B cell (primary cell): ENCODE results near the gene PPBP. TPM values are rescaled to one million over a fixed set of nuclear protein-coding genes. Genes with fewer than 3 reads are reported as not detected.

Experiments used
- ATAC-seq: fragments of 200-7000 bp; cut with Tn5 transposase; one replicate; pipeline ENCODE4 v1.10.0; 2021; ENCODE audit warnings: low read depth, mild to moderate bottlenecking, moderate number of reproducible peaks, moderate library complexity
- CTCF ChIA-PET: fragments of 350-600 bp; sonication (Branson Sonifier 250); formaldehyde crosslinking; loops from one replicate; lab custom pipeline; 2021; ENCODE audit warnings: antibody characterized with exemption, inconsistent platforms; lab: Charles Lee
- POLR2A ChIA-PET: fragments of 350-600 bp; sonication (Branson Sonifier 250); formaldehyde crosslinking; loops from one replicate; lab custom pipeline; 2021; ENCODE audit warnings: antibody characterized with exemption; lab: Charles Lee
- DNase-seq: peaks from one replicate; pipeline ENCODE4 v3.0.0; 2013
- H2AFZ ChIP-seq: 2 replicates; pipeline ENCODE4 v1.6.1; 2012; ENCODE audit warnings: mild to moderate bottlenecking, low read depth, low read length; ENCODE audit not compliant: insufficient read depth, poor library complexity, severe bottlenecking
- H3K27ac ChIP-seq, 2 donors: 1 replicate in 1 of 2; 2 replicates in 1 of 2; pipeline ENCODE4 v1.5.1; 2012 to 2013; ENCODE audit warnings: low read length in 2 of 2, mild to moderate bottlenecking in 2 of 2, moderate library complexity in 1 of 2
- H3K27me3 ChIP-seq, 4 experiments: fragments of 200-600 bp in 1 of 4; sonication (generic) in 1 of 4; replicated peaks in 1 of 4; 1 replicate in 2 of 4; 2 replicates in 2 of 4; pipeline versions ENCODE4 v1.6.1 to v1.7.0; 2013 to 2016; ENCODE audit warnings: low read length in 3 of 4, mild to moderate bottlenecking in 2 of 4, mixed read lengths in 1 of 4, moderate library complexity in 1 of 4; ENCODE audit not compliant: insufficient read depth in 4 of 4, control insufficient read depth in 3 of 4; ENCODE audit errors: control extremely low read depth in 1 of 4
- H3K36me3 ChIP-seq, 2 experiments: replicated peaks in 1 of 2; 1 replicate in 1 of 2; 2 replicates in 1 of 2; pipeline versions ENCODE4 v1.6.1 to v1.7.1; 2013; ENCODE audit warnings: low read length in 1 of 2; ENCODE audit not compliant: insufficient read depth in 2 of 2, control insufficient read depth in 1 of 2; ENCODE audit errors: control extremely low read depth in 1 of 2, extremely low read depth in 1 of 2
- H3K4me1 ChIP-seq, 2 donors: fragments of 200-600 bp in 1 of 2; sonication (generic) in 1 of 2; 1 replicate in 1 of 2; 2 replicates in 1 of 2; pipeline versions ENCODE4 v1.5.1 to v1.6.1; 2013 to 2017; ENCODE audit warnings: low read length in 2 of 2; ENCODE audit not compliant: control insufficient read depth in 2 of 2, insufficient read depth in 2 of 2
- H3K4me2 ChIP-seq: replicated peaks from 2 replicates; pipeline ENCODE3; 2012; ENCODE audit warnings: mild to moderate bottlenecking, low read depth, low read length; ENCODE audit not compliant: poor library complexity, severe bottlenecking
- H3K4me3 ChIP-seq, 5 experiments: fragments of 200-600 bp in 1 of 5; sonication (generic) in 1 of 5; 1 replicate in 3 of 5; 2 replicates in 2 of 5; pipeline versions ENCODE4 v1.5.1 to v1.7.0; 2011 to 2016; ENCODE audit warnings: low read length in 4 of 5, mild to moderate bottlenecking in 4 of 5, low read depth in 2 of 5, control low read depth in 1 of 5, moderate library complexity in 1 of 5; ENCODE audit not compliant: insufficient read depth in 1 of 5; ENCODE audit errors: control extremely low read depth in 1 of 5, extremely low read depth in 1 of 5
- H3K79me2 ChIP-seq: fragments of 200-600 bp; sonication (generic); one replicate; pipeline ENCODE4 v1.6.0; 2016; ENCODE audit warnings: low read length; ENCODE audit not compliant: control insufficient read depth, insufficient read depth
- H3K9ac ChIP-seq: fragments of 200-600 bp; sonication (generic); 2 replicates; pipeline ENCODE4 v1.6.1; 2017; ENCODE audit warnings: mild to moderate bottlenecking, low read length, moderate library complexity
- H3K9me3 ChIP-seq, 3 donors: one replicate each; pipeline versions ENCODE4 v1.6.1 to v1.7.1; 2013; ENCODE audit warnings: low read length in 2 of 3; ENCODE audit not compliant: control insufficient read depth in 2 of 3, insufficient read depth in 1 of 3; ENCODE audit errors: control extremely low read depth in 1 of 3
- H4K20me1 ChIP-seq: 2 replicates; pipeline ENCODE4 v1.6.0; 2012; ENCODE audit warnings: mild to moderate bottlenecking, low read length; ENCODE audit not compliant: insufficient read depth, control insufficient read depth, poor library complexity, severe bottlenecking
- H3K27ac Mint-ChIP-seq: one replicate; pipeline ENCODE4 v1.8.0; 2021; ENCODE audit warnings: mixed read lengths
- H3K27me3 Mint-ChIP-seq: one replicate; pipeline ENCODE4 v1.8.0; 2021; ENCODE audit warnings: mixed read lengths
- H3K4me1 Mint-ChIP-seq: one replicate; pipeline ENCODE4 v1.8.0; 2021; ENCODE audit warnings: mixed read lengths
- H3K4me3 Mint-ChIP-seq: one replicate; pipeline ENCODE4 v1.8.0; 2021; ENCODE audit warnings: mixed read lengths
- H3K9me3 Mint-ChIP-seq: one replicate; pipeline ENCODE4 v1.8.0; 2022; ENCODE audit warnings: mixed read lengths; ENCODE audit not compliant: insufficient read depth
- CTCF ChIP-seq: fragments of 200-600 bp; IDR thresholded peaks from one replicate; pipeline ENCODE4 v1.8.0; 2022; ENCODE audit warnings: antibody characterized with exemption, mild to moderate bottlenecking
- EZH2 ChIP-seq: IDR thresholded peaks from 2 replicates; pipeline ENCODE4 v1.6.1; 2012; ENCODE audit warnings: borderline replicate concordance, low read depth, mild to moderate bottlenecking, moderate library complexity, low read length; ENCODE audit not compliant: insufficient read depth, poor library complexity, severe bottlenecking
- WGBS: methylation state at CpG from one replicate; pipeline ENCODE4 v1.1.5; 2013; ENCODE audit warnings: missing lambda C conversion rate; ENCODE audit not compliant: insufficient coverage; 5-methylcytosine and 5-hydroxymethylcytosine counted together
- intact Hi-C: fragments of 100-400 bp; cut with micrococcal nuclease; formaldehyde crosslinking; loops from one replicate; pipeline ENCODE4 v1.10.0; 2022
- polyA plus RNA-seq: library from polyadenylated mRNA; depleted of rRNA; stranded (reverse); fragments of >200 nt; gene quantifications from 2 replicates; pipeline ENCODE4 v1.2.3, GENCODE V29; 2012
- total RNA-seq, 2 donors: library from RNA; stranded (reverse); fragments of 120-200 nt in 1 of 2; gene quantifications; 1 replicate in 1 of 2; 2 replicates in 1 of 2; pipeline versions ENCODE4 v1.2.3 to v1.2.4, GENCODE V29; 2013 to 2022

PPBP gene
- total and polyA plus RNA-seq, 2 donors (not counting 1 experiment from before 2014, with no cell fraction given) = 0.42 to 0.43 TPM

GRCh38 chr4:74015126-74015780, 27.3 kb upstream of the PPBP start:
- ATAC-seq (no peak), DNase-seq (no peak)
- Histone ChIP-seq H3K4me1 (no peaks in the 10 kb centered on the region), H3K27ac (no peak overlapping the region), H3K9ac (no peak overlapping the region), H3K27me3 (no peaks in the 10 kb centered on the region), H3K36me3 (no peaks in the 10 kb centered on the region), H3K9me3 (no peaks in the 10 kb centered on the region), H4K20me1 (no peaks in the 10 kb centered on the region), H3K79me2 (no peaks in the 10 kb centered on the region), H3K4me2 (no peak overlapping the region), H3K4me3 (no peak overlapping the region), H2AFZ (no peak overlapping the region)
- Mint-ChIP-seq H3K4me3 (no peak overlapping the region), H3K4me1 (no peaks in the 10 kb centered on the region), H3K27ac (no peak overlapping the region), H3K27me3 (peaks cover 5% of the 10 kb centered on the region), H3K9me3 (no peaks in the 10 kb centered on the region)
- intact Hi-C loops = no loop called here
- no peak for TF ChIP-seq EZH2
- no peak for TF ChIP-seq CTCF
- WGBS = 80% methylated on average over 1 of the region's 3 CpGs
- ChIA-PET POLR2A (no interaction called here), CTCF (no interaction called here)

DNA sequence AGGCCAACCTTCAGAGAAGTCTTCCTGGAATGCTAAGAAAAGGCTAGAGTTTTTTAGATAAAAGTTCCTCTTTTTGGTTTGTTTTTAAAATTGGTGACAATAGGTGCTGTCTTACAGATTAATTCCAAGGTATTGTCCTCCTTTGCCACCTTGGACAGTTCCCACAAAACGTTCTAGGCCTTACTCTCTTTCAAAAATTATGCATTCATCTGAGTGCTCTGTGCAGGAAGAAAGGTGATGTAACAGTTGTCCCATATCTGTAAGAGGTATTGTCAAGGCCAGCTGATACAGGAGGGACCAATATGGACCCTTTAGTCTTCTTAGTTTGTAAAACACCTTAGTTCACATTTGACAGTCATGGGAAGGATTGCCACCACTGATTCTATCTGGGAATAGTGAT, 26.3 kb upstream of the PPBP start:
- no peaks in the 10 kb centered on the region for H3K27me3 ChIP-seq
- H3K9me3 Mint-ChIP-seq = no peaks in the 10 kb centered on the region
- H3K4me2 ChIP-seq = no peak overlapping the region
- ChIA-PET POLR2A (no interaction called here), CTCF (no interaction called here)
- H2AFZ ChIP-seq = no peak overlapping the region
- no peaks in the 10 kb centered on the region for H3K9me3 ChIP-seq
- no peaks in the 10 kb centered on the region for H3K4me1 ChIP-seq
- intact Hi-C loops = no loop called here
- H3K27ac ChIP-seq = no peak overlapping the region
- H3K9ac ChIP-seq = no peak overlapping the region
- no peak for DNase-seq
- H3K36me3 ChIP-seq = no peaks in the 10 kb centered on the region
- no peak overlapping the region for H3K4me3 ChIP-seq
- H3K27me3 Mint-ChIP-seq = peaks cover 5% of the 10 kb centered on the region
- H3K4me1 Mint-ChIP-seq = no peaks in the 10 kb centered on the region
- WGBS = no CpG with 5 or more reads among the region's 1 CpG
- no peaks in the 10 kb centered on the region for H3K79me2 ChIP-seq
- no peak for TF ChIP-seq EZH2
- no peak for TF ChIP-seq CTCF
- H3K4me3 Mint-ChIP-seq = no peak overlapping the region
- no peak for ATAC-seq
- H3K27ac Mint-ChIP-seq = no peak overlapping the region
- no peaks in the 10 kb centered on the region for H4K20me1 ChIP-seq
